ENCODE measurements around the gene WAPL. TPM values are rescaled to one million over a fixed set of nuclear protein-coding genes. Genes with fewer than 3 reads are reported as not detected.

WAPL gene
- polyA plus RNA-seq, 1 of the 3 experiments (the other 2 are of a cell fraction): 8.7 TPM

DNA sequence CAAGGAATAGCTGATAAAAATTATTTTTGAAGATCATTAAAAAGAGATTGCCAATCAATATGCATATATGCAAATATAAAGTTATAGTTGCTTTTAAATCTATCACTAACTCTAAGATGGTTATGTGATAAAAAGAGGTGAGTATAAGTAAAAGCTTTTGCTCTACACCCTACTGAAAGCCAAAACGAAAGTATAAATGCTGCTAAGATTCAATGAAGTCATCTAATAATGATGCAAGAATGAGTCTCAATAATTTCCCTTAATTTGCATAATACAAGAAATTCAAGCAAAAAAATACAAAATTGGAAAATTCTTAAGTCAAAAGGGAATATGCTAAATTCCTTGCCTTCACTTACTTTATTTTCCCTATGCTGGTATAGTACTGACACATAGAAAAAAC, 75.2 kb downstream of the WAPL start:
- Histone ChIP-seq H3K4me1 (ENCODE audit: control insufficient read depth in 1 of 2, insufficient read depth in 2 of 2, low read depth in 1 of 2, low read length in 1 of 2) (peaks cover 0 to 8% of the 10 kb centered on the region in 2 experiments; a peak in 1 of 4 replicates), H3K9ac (no peak overlapping the region), H3K4me2 (no peak overlapping the region), H3K9me3 (no peaks in the 10 kb centered on the region), H3K27me3 (ENCODE audit: insufficient read depth) (no peaks in the 10 kb centered on the region), H3K9me2 (no peaks in the 10 kb centered on the region), H3K36me3 (replicated peaks in 1 of 2; ENCODE audit: control insufficient read depth in 1 of 2, insufficient read depth in 2 of 2, low read length in 1 of 2) (peaks cover 43 to 77% of the 10 kb centered on the region in 2 experiments), H2AFZ (ENCODE audit: low read depth) (no peak overlapping the region), H3K79me2 (ENCODE audit: insufficient read depth) (peaks cover 16% of the 10 kb centered on the region; the same call in 1 of the 2 replicates), H4K20me1 (ENCODE audit: insufficient read depth) (no peaks in the 10 kb centered on the region), H3F3A (replicated peaks; ENCODE audit: insufficient read depth) (peaks cover 7% of the 10 kb centered on the region), H3K4me3 (ENCODE audit: low read depth in 2 of 2, low read length in 1 of 2) (no peak overlapping the region), H3K27ac (ENCODE audit: low read depth in 2 of 2, low read length in 1 of 2) (no peak overlapping the region)
- DNase-seq: no peak
- TF ChIP-seq ZBTB33 (IDR thresholded peaks at IDR 0.05; ENCODE audit: borderline replicate concordance, low read depth) (no peak), FOSL2 (IDR thresholded peaks at IDR 0.05; ENCODE audit: borderline replicate concordance, low read depth) (no peak), RXRA (IDR thresholded peaks at IDR 0.05; ENCODE audit: borderline replicate concordance, low read depth) (no peak), POLR2AphosphoS5 (IDR thresholded peaks at IDR 0.05; ENCODE audit: low read depth, low read length) (no peak), PBX3 (IDR thresholded peaks at IDR 0.05) (no peak), GABPA (IDR thresholded peaks at IDR 0.05; ENCODE audit: low read depth) (no peak), CHD2 (IDR thresholded peaks at IDR 0.05; ENCODE audit: low read length, partially characterized antibody) (no peak), NFIC (IDR thresholded peaks at IDR 0.05; ENCODE audit: borderline replicate concordance) (no peak), FOXM1 (IDR thresholded peaks at IDR 0.05; ENCODE audit: low read depth) (no peak), GATA2 (CRISPR knock-in tag; IDR thresholded peaks at IDR 0.05) (no peak), EZH2phosphoT487 (IDR thresholded peaks at IDR 0.05; ENCODE audit: borderline replicate concordance, low read depth) (no peak), TCF12 (IDR thresholded peaks at IDR 0.05) (no peak), EP300 (IDR thresholded peaks at IDR 0.05; ENCODE audit: borderline replicate concordance in 1 of 2, low read depth in 1 of 2, low read length in 1 of 2) (no peak), JUND (IDR thresholded peaks at IDR 0.05) (no peak), TEAD4 (IDR thresholded peaks at IDR 0.05; ENCODE audit: borderline replicate concordance, insufficient read depth) (no peak), TAF1 (IDR thresholded peaks at IDR 0.05; ENCODE audit: borderline replicate concordance, low read depth, low read length) (no peak), YY1 (IDR thresholded peaks at IDR 0.05; ENCODE audit: low read depth) (no peak)
- TF ChIP-seq, protein P1, sequence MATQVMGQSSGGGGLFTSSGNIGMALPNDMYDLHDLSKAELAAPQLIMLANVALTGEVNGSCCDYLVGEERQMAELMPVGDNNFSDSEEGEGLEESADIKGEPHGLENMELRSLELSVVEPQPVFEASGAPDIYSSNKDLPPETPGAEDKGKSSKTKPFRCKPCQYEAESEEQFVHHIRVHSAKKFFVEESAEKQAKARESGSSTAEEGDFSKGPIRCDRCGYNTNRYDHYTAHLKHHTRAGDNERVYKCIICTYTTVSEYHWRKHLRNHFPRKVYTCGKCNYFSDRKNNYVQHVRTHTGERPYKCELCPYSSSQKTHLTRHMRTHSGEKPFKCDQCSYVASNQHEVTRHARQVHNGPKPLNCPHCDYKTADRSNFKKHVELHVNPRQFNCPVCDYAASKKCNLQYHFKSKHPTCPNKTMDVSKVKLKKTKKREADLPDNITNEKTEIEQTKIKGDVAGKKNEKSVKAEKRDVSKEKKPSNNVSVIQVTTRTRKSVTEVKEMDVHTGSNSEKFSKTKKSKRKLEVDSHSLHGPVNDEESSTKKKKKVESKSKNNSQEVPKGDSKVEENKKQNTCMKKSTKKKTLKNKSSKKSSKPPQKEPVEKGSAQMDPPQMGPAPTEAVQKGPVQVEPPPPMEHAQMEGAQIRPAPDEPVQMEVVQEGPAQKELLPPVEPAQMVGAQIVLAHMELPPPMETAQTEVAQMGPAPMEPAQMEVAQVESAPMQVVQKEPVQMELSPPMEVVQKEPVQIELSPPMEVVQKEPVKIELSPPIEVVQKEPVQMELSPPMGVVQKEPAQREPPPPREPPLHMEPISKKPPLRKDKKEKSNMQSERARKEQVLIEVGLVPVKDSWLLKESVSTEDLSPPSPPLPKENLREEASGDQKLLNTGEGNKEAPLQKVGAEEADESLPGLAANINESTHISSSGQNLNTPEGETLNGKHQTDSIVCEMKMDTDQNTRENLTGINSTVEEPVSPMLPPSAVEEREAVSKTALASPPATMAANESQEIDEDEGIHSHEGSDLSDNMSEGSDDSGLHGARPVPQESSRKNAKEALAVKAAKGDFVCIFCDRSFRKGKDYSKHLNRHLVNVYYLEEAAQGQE (IDR thresholded peaks at IDR 0.05; ENCODE audit: low read depth, low read length): no peak
- TF ChIP-seq, protein P2, sequence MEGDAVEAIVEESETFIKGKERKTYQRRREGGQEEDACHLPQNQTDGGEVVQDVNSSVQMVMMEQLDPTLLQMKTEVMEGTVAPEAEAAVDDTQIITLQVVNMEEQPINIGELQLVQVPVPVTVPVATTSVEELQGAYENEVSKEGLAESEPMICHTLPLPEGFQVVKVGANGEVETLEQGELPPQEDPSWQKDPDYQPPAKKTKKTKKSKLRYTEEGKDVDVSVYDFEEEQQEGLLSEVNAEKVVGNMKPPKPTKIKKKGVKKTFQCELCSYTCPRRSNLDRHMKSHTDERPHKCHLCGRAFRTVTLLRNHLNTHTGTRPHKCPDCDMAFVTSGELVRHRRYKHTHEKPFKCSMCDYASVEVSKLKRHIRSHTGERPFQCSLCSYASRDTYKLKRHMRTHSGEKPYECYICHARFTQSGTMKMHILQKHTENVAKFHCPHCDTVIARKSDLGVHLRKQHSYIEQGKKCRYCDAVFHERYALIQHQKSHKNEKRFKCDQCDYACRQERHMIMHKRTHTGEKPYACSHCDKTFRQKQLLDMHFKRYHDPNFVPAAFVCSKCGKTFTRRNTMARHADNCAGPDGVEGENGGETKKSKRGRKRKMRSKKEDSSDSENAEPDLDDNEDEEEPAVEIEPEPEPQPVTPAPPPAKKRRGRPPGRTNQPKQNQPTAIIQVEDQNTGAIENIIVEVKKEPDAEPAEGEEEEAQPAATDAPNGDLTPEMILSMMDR (IDR thresholded peaks at IDR 0.05): no peak
- TF ChIP-seq, protein P3, sequence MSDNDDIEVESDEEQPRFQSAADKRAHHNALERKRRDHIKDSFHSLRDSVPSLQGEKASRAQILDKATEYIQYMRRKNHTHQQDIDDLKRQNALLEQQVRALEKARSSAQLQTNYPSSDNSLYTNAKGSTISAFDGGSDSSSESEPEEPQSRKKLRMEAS (IDR thresholded peaks at IDR 0.05; ENCODE audit: low read depth): no peak
- 95% methylated on average over 1 of the region's 1 CpG for WGBS (ENCODE audit: low lambda C conversion rate)
- POLR2A ChIA-PET: no interaction called here
- CTCF ChIA-PET: interaction anchor here (0.5 kb wide), 1 partner anchor 13 kb away, joined by 3 read pairs; no protein-coding TSS in a partner anchor
